Renal cortex interstitium (tissue), 11 donors: ENCODE data around the gene ADGB. TPM values are rescaled to one million over a fixed set of nuclear protein-coding genes. Genes with fewer than 3 reads are reported as not detected.

Source experiments
- DNase-seq, 11 donors: peaks; one replicate each; pipeline ENCODE4 v3.0.0-alpha.2; 2013; ENCODE audit warnings: low read depth in 9 of 11, low spot score in 4 of 11; ENCODE audit errors: extremely low read depth in 1 of 11
- polyA plus RNA-seq, 3 donors: library from polyadenylated mRNA; unstranded; fragments of 120-200 nt; gene quantifications; one replicate each; pipeline ENCODE4 v1.2.1, GENCODE V29; 2013; ENCODE audit not compliant: insufficient read length in 3 of 3

ADGB gene
- polyA plus RNA-seq, 3 donors: 0.24 to 0.65 (median 0.46) TPM

DNA sequence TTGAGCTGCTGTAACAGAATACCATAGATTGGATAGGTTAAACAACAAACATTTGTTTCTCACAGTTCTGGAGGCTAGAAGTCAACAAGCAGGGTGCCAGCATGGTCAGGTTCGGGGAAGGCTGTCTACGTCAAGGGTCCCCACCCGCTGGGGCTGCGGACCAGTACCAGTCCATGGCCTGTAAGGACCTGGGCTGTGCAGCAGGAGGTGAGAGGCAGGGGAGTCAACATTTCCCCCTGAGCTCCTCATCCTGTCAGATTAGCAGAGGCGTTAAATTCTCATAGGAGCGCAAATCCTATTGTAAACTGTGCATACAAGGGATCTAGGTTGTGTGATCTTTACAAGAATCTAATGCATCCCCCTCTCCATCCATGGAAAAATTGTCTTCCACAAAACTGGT lies 3.8 kb downstream of the ADGB start:
- no peak for DNase-seq

DNA sequence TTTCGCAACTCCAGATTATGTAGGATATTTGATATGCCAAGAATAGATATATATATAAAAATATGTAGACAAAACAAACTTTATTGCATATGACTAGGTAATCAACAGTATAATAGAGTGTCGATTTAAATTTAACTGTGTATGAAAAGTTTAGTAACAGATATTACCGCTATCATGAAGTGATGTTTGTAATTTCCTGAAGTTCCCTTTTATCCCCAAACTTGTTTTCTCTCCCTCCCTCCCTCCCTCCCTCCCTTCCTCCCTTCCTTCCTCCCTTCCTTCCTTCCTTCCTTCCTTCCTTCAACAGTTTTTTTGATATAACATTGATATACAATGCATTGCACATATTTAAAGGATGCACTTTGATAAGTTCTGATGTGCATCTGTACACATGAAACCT lies 15.2 kb downstream of the ADGB start:
- no peak for DNase-seq

DNA sequence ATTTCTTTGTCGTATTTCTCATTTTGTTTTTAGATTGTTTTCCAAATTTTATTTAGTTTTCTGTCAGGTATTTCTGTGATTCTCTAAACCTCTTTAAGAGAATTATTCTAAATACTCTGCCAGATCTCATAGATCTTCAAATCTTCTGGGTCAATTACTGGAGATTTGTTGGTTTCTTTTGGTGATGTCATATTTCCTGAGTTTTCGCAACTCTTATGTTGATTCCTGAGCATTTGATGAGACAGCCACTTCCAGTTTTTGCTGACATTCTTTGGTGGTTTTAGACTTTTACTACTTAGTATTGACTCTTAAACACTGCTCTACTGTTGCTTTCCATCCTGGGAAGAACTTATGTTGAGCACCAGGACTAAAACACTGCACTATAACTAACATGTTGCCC lies 21.9 kb downstream of the ADGB start:
- no peak for DNase-seq

DNA sequence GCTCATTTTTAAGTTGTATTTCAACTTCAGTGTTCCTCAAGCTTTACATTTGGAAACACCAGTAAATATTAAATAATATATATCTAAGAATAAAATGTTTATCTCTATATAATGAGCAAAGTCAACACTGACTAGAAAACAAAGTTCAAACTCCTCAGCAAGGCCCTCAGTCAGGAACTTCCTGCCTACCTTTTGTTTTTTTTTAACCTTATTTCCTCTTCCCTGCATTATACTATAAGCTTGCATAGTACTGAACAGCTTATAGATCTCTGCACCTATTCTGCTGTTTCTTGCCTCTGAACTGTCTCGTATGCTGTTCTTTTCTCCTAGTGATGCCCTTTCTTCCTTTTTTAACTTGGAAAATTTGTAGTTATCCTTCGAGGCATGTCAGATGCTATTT lies 29.6 kb downstream of the ADGB start:
- DNase-seq: no peak

DNA sequence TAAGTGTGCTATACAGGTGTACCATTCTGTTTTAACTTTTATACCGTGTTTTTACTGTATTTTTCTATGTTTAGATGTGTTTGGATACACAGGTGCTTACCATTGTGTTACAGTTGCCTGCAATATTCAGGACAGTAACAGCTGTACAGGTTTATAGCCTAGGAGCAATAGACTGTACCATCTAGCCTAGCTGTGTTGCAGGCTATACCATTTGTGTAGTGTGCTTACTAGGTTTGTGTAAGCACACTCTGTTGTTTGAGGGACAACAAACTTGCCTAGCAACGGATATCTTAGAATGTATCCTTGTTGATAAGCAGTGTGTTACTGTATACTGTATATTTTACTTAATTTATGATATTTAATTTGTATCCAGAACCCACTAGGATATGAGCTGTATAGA lies 35.2 kb downstream of the ADGB start:
- no peak for DNase-seq

DNA sequence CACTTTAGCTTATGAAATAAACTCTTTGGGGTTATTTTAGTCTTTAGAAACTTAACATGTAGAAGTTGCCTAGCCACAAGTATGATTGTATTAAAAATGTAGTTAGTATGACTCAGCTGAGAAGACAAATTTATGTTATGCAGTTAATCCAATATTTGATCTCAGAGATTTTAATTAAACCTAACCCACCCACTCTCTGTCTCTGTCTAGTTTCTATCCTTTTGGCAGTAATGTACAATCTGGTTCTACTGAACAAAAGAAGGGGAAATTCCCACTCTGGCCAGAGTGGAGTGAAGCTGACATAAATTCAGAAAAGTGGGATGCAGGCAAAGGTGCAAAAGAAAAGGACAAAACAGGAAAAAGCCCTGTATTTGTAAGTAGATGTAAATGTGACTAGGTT lies 36.4 kb downstream of the ADGB start:
- DNase-seq: no peak

DNA sequence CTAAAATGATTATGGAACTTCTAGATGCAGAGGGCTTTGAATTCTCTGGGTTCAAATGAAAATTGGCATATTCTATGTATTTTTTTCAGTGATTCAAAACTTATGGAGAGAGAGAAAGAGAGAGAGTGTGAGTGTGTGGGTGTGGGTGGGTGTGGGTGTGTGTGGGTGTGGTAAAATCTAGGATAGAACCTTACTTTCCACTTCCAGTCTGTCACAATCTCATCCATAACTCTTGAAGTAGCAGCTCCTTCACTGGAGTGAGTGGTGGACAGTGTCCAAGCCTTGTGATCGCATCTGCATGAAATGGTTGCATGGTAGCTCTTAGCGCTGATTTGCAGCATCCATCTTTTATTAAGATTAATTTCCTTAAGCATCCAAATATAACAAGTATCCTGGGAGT lies 37.7 kb downstream of the ADGB start:
- DNase-seq: no peak

DNA sequence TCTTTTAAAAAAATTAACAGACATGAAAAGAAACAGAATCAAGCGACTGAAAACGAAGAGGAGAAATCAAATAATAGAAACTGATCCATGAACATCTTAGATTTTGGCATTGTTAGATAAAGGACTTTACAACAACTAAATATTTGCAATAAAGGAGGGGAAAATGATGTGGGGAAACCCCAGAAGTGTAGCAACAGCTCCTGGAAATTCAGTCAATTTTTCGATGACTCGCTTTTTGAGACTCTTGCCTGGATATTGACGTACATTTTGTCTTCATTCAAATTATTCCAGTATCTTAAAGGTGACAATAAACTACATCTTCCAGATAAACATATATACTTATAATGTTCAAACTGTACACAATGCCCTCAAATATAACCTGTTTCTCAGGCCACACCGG lies 44.1 kb downstream of the ADGB start:
- DNase-seq: no peak

DNA sequence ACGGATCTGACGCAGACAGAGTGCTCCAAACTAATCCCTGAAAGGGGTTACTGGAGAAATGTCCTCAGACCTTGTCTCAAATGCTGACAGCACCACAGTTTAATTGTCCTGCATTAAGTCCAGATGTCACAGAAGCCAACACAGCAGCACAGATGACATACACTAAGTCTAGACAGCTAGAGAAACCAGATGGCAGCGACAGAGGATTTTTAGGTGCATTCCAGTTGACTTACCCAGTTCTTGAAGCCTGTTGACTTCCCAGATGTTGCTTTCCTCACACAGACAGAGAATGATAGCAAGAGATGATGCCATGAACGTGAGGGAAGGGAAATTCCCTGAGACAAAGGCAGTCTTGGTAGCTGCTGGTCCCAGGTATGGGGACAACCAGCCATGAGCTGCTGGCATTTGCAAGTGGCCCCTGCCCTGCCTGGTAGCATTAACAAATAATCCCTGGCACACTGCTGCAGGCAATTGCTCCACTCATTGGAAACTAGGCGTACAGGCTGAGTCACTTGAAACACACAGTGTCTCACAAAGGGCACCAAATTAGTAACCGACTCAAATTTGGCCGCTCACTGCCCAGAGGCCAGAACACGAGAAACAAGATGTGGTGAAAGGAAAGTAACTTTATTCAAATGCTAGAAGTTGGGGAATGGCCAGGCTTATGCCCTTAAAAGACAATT lies 52.2 kb downstream of the ADGB start:
- DNase-seq: no peak

DNA sequence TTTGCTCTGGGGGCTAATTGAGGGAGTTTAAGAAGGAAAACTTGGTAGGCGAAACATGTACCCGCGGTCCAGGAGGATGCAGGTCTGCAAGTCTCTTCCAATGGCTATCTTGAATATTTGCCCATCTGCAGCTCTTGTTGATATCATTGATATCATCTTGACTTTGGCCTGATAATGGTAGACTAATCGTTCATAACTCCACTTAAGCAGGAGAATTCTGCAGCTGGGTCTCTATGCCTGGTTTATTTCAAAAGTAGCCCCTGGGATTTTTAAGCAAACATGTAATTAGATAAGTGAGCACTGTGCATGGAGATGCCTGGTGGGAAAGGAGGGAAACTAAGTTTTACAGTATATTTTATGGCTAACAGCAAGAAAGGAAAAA lies 52.7 kb downstream of the ADGB start:
- no peak for DNase-seq

DNA sequence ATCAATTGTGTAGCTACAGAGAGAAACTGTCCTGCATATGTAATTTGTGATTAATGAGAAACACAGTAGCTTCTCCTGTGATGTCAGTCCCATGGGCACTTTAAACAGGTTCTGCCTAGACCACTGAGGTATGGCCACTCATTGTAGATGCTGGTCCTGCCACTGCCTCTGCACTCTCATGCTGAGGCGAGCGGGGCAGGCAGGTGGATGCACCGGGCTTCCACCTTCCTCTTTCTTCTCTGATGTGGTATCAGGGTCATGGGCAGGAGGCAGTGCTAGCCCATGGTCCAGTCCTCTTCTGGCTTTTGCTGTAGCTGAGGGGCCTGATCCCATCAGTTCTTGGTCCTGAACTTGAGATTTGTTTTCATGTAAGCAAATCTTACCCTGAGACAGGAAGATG lies 58.7 kb downstream of the ADGB start:
- DNase-seq: no peak

DNA sequence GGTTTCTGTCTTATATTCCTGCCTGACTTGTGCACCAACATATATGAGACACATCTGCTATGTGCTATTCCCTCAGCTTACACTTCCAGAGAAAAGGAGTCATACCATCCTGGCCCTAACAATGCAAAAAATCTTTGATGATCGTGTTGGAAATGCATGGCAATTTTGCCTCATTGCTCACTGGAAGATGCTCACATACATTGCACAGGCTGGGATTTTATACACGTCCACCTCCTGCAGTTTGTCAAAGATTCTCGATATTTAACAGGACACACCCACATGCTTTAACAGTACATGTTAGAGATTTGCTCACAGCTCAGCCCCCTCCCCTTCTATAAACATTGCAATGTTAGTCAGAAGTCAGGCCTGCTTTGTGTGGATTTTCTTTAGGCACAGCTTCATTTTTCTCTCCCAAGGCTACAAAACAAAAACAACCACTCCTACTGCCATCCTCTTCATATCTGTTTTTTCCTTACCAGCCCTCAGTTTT lies 66.1 kb downstream of the ADGB start:
- DNase-seq: no peak

DNA sequence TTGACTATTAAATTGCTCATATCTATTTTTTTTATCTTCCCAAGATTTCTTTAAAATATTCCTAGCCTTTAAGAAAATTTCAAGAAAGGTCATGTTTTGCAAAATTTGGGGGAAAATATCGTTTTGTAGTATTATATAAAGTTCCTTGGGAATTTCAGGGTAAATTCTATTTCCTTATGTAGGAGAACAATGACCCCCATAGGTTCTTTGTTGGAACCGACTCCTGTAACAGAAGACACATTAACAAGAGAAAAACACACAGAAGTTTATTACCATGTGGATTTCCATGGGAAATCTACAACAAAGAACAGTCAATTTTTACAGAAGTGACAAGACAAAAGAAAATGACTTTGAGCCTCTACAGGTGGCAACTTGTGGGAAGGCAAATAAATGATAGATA lies 68.1 kb downstream of the ADGB start:
- no peak for DNase-seq

DNA sequence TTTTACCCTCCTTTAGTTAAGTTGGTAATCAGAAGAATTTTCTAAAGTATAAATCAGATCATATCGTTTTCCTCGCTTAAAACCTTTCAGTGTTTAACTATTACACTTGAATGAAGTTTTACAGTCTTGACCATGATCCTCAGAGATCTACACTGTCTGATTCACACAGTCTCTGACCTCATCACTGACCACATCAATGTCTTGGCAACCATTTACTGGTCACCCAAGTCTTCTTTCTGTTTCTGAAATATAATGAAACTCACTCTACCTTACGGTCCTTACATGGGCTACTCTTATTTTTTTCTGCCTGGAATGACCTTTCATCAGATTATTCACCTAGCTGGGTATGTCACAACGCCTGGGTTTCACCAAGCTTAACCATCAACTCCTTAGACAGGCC lies 71.4 kb downstream of the ADGB start:
- no peak for DNase-seq

DNA sequence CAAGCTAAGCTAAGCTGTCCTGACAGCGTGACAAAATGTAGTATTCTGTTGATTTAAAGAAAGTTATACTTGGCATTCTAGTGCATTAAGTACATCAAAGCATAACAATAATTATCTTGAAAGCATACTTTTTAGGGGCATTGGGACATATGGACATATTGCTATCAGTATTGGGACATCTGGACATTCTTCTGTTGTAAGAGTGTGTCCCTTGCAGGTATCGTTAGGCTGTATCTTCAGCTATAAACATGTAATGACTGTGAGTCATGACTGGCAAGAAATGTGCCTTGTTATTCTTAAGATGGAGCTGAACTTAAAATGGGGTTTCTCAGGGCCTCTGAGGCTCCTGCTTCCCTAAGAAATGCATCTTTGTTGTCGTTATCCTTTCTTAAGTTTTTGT lies 74.3 kb downstream of the ADGB start:
- DNase-seq: no peak

DNA sequence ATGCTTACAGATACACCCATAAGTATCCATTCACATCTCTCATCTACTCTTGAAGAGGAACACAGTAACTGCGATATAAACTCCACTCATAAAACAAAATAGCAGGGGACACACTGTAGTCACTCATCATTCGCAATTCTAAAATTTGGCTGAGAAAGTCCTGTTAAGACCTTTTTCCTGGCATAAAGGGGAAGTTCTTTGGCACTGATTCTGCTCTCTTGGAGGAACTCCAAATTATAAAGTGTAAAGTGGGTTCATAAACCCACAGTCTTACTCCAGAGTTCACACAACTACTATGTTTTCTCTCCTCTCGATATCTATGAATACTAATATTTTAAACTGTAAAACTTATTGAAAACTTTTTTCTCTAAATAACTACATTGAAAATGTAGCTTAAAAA lies 80.6 kb downstream of the ADGB start:
- DNase-seq: no peak

DNA sequence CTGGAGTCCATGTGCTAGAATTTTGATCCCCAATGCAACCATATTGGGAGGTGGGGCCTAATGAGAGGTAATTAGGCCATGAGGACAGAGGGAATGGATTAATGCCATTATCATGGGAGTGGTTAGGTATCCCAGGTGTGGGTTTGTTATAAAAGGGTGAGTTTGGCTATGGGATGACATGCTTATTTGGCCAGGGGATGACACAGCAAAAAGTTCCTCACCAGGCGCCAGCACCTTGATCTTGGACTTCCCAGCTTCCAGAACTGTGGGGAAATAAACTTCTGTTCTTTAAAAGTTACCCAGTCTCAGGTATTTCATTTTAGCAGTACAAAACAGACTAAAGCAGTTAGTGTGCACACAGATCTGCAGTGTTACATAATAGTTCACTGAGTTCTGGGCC lies 84.1 kb downstream of the ADGB start:
- DNase-seq: no peak

DNA sequence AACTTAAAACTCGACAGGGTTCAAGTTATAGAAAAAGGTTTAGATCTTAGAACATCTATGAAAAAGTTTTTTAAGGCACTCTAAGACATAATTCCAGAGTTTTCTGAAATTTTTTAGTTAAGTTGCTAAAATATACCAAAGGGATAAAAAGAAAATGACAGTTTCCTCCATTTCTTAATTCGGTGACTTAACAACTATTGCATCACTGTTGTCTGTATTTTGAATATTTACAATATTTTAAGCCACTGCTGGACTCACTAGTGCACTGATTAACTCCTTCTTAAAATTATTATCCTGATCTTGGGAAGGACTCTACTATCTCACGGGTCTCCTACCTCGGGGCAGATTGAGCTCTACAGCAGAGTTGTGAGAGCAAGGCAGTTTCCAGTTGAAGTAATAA lies 91.0 kb downstream of the ADGB start:
- DNase-seq: no peak

DNA sequence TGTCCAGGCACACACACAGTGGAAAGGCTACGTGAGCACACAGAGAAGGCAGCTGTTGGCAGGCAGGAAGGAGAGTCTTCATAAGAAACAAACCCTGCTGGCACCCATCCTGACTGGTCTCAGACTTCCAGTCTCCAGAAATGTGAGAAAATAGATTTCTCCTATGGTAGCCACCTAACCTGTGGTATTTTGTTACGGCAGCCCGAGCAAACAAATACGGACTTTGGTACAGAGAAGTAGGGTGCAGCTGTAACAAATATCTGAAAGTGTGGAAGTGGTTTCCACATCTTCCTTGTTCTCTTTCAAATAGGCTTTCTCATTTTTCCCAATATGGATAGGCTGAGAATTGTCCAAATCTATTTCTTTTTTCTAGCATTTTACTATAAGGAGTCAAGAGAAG lies 94.6 kb downstream of the ADGB start:
- no peak for DNase-seq

DNA sequence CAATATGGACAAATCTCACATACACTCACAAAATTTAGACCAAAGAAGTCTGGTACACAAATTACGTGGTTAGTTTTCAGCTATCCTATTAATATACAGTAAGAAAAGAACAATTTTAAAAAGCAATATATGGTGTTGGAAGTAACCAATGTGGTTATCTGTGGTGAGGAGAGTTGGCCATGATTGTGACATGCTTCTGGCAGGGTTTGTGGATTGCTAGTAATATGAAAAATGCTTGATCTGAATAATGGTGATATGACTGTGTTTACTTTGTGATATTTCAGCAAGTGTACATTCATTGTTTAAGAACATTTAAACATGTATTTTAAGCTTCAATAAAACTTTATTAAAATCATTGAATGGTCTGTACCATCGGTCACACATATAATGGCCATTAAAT lies 99.1 kb downstream of the ADGB start:
- no peak for DNase-seq

DNA sequence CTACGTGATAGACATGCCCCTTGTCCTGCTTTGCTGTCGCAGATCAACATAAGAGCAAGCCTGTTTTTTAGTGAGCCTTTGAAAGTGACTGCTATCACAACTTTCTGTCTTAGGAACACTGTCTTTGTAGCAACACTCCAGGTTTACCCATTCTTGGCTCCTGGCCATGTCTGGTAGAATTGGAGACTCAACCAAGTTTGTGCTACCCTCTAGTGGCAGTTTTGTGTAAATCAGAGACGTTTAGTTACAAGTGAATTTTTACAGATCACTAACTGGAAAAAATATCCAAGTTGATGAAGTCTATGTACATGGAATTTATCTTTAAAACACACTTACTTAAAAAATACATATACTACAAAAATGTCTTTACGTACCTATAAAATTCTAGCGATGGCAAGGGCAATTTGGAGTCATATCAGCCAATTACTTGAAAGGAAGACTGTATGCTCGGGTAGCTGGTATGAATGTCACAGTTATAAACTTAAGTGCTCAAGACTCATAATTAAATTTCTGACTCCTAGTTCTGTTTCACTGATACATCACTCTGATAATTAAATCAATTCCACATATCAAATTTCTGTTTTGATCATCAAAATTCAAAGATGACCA lies 101.4 kb downstream of the ADGB start:
- peak; percentile 60 to 85 (median 72) for DNase-seq
